Cardiac fibroblast (primary cell): ENCODE results near the gene DARS2.
"Not testable (repeated sequence)": the region's sequence is repeated elsewhere in the genome, so short reads cannot be mapped to it uniquely, and the experiment has no call there.

Experiments used
- DNase-seq, 2 donors: peaks; one replicate each; pipeline versions ENCODE4 v3.0.0 to v3.0.0-alpha.2; 2010; ENCODE audit warnings: low read depth in 2 of 2
- H3K4me3 ChIP-seq, 2 donors: replicated peaks in 1 of 2; 1 replicate in 1 of 2; 2 replicates in 1 of 2; pipeline ENCODE4 v1.5.1; 2011; ENCODE audit warnings: low read depth in 2 of 2, low read length in 2 of 2, mild to moderate bottlenecking in 2 of 2, moderate library complexity in 1 of 2
- CTCF ChIP-seq: IDR thresholded peaks from one replicate; pipeline ENCODE4 v1.5.1; 2011; ENCODE audit warnings: low read depth, mild to moderate bottlenecking, low read length, inconsistent platforms

The DARS2 gene

GRCh38 chr1:173852105-173852504 lies 27.6 kb downstream of the DARS2 start:
- TF ChIP-seq CTCF, result no peak
- DNase-seq, result no peak
- no peak overlapping the region for H3K4me3 ChIP-seq

GRCh38 chr1:173853074-173853473 lies 28.6 kb downstream of the DARS2 start:
- peak; percentile 83 to 86 for DNase-seq
- TF ChIP-seq CTCF, result no peak
- H3K4me3 ChIP-seq, result no peak overlapping the region

GRCh38 chr1:173856014-173856413 lies 31.5 kb downstream of the DARS2 start:
- no peak for TF ChIP-seq CTCF
- DNase-seq, result no peak
- H3K4me3 ChIP-seq, result no peak overlapping the region

- no peak for DNase-seq
- H3K4me3 ChIP-seq, result no peak overlapping the region
- TF ChIP-seq CTCF, result no peak
Measured at GRCh38 chr1:173856903-173857302, 32.4 kb downstream of the DARS2 start.

- DNase-seq, result no peak
- no peak for TF ChIP-seq CTCF
- no peak overlapping the region for H3K4me3 ChIP-seq
Measured at GRCh38 chr1:173857363-173857917, 33.0 kb downstream of the DARS2 start.

GRCh38 chr1:173859547-173859946 lies 35.1 kb downstream of the DARS2 start:
- not testable (repeated sequence) for DNase-seq, H3K4me3 ChIP-seq

- TF ChIP-seq CTCF, result no peak
- no peak for DNase-seq
- H3K4me3 ChIP-seq, result no peak overlapping the region
Measured at GRCh38 chr1:173860065-173860464, 35.6 kb downstream of the DARS2 start.
